ENCODE results near the gene SNAPC4.
"Not testable (repeated sequence)": the region's sequence is repeated elsewhere in the genome, so short reads cannot be mapped to it uniquely, and the experiment has no call there.

Gene SNAPC4

GRCh38 chr9:136358016-136358415 lies 42.0 kb downstream of the SNAPC4 start:
- no peak for DNase-seq (ENCODE audit: low read depth in 2 of 2)

- DNase-seq (ENCODE audit: low read depth in 2 of 2) = no peak
These were observed 42.7 kb downstream of the SNAPC4 start for GRCh38 chr9:136357202-136357725.

GRCh38 chr9:136355616-136356557 lies 44.1 kb downstream of the SNAPC4 start:
- DNase-seq (ENCODE audit: low read depth in 2 of 2) = no peak

GRCh38 chr9:136354592-136355085 lies 45.3 kb downstream of the SNAPC4 start:
- no peak for DNase-seq (ENCODE audit: low read depth in 2 of 2)

GRCh38 chr9:136353757-136354488 lies 46.0 kb downstream of the SNAPC4 start:
- no peak for DNase-seq (ENCODE audit: low read depth in 2 of 2)

- DNase-seq (ENCODE audit: low read depth in 2 of 2) = no peak
These were observed 46.9 kb downstream of the SNAPC4 start for GRCh38 chr9:136353088-136353487.

- DNase-seq (ENCODE audit: low read depth in 2 of 2) = no peak
These were observed 47.3 kb downstream of the SNAPC4 start for GRCh38 chr9:136352682-136353081.

GRCh38 chr9:136351868-136352267 lies 48.1 kb downstream of the SNAPC4 start:
- DNase-seq (ENCODE audit: low read depth in 2 of 2) = not testable (repeated sequence)

- no peak for DNase-seq (ENCODE audit: low read depth in 2 of 2)
These were observed 48.6 kb downstream of the SNAPC4 start for GRCh38 chr9:136351252-136351800.

Measured in stimulated activated CD8-positive, alpha-beta memory T cell treated with anti-CD3 and anti-CD28 coated beads, Interleukin-7, amount 100 ng/mL, for 1 hour (primary cell).